IgD-negative memory B cell (primary cell): Measurements from ENCODE around the gene SLC10A2. TPM values are rescaled to one million over a fixed set of nuclear protein-coding genes. Genes with fewer than 3 reads are reported as not detected.
"Not testable (repeated sequence)": the region's sequence is repeated elsewhere in the genome, so short reads cannot be mapped to it uniquely, and the experiment has no call there.

Source experiments
- H3K27ac Mint-ChIP-seq, 3 donors: one replicate each; pipeline ENCODE4 v1.8.0; 2020 to 2022; ENCODE audit warnings: mild to moderate bottlenecking in 3 of 3, mixed read lengths in 3 of 3, moderate library complexity in 1 of 3
- H3K27me3 Mint-ChIP-seq: one replicate; pipeline ENCODE4 v1.8.0; 2021; ENCODE audit warnings: mixed read lengths
- H3K36me3 Mint-ChIP-seq: one replicate; pipeline ENCODE4 v1.8.0; 2020; ENCODE audit warnings: mild to moderate bottlenecking, mixed read lengths
- H3K4me1 Mint-ChIP-seq, 3 donors: one replicate each; pipeline ENCODE4 v1.8.0; 2020 to 2022; ENCODE audit warnings: mixed read lengths in 3 of 3, mild to moderate bottlenecking in 1 of 3
- H3K4me3 Mint-ChIP-seq, 4 donors: one replicate each; pipeline ENCODE4 v1.8.0; 2020 to 2022; ENCODE audit warnings: mild to moderate bottlenecking in 4 of 4, mixed read lengths in 4 of 4, moderate library complexity in 3 of 4
- H3K9me3 Mint-ChIP-seq, 3 donors: one replicate each; pipeline ENCODE4 v1.8.0; 2020 to 2021; ENCODE audit warnings: mixed read lengths in 3 of 3, mild to moderate bottlenecking in 1 of 3
- polyA plus RNA-seq: library from polyadenylated mRNA; unstranded; fragments of 300-500 nt; fragmentation: Illumina TruSeq; gene quantifications from one replicate; pipeline ENCODE4 v1.2.3, GENCODE V29; 2021

SLC10A2 gene, protein sequence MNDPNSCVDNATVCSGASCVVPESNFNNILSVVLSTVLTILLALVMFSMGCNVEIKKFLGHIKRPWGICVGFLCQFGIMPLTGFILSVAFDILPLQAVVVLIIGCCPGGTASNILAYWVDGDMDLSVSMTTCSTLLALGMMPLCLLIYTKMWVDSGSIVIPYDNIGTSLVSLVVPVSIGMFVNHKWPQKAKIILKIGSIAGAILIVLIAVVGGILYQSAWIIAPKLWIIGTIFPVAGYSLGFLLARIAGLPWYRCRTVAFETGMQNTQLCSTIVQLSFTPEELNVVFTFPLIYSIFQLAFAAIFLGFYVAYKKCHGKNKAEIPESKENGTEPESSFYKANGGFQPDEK
- polyA plus RNA-seq = not detected

GRCh38 chr13:103066079-103066780 is at the start of gene SLC10A2:
Gene SLC10A2, minus strand, starts transcription at chr13:103066417. Its CDS starts 168 bp downstream, at chr13:103066249.
- Mint-ChIP-seq H3K9me3 (no peaks in the 10 kb centered on the region), H3K4me3 (no peak within 1 kb of the TSS), H3K27ac (no peak within 1 kb of the TSS), H3K27me3 (peaks cover 1% of the 10 kb centered on the region), H3K4me1 (peaks cover 2 to 9% (median 7%) of the 10 kb centered on the region in 3 donors), H3K36me3 (no peaks in the 10 kb centered on the region)

- Mint-ChIP-seq H3K27ac (no peak overlapping the region), H3K4me3 (no peak overlapping the region), H3K36me3 (no peaks in the 10 kb centered on the region), H3K4me1 (peaks cover 0 to 3% (median 0%) of the 10 kb centered on the region in 3 donors), H3K27me3 (no peaks in the 10 kb centered on the region), H3K9me3 (peaks cover 0 to 2% (median 0%) of the 10 kb centered on the region in 3 donors)
These were observed 41.4 kb upstream of the SLC10A2 start for GRCh38 chr13:103107580-103107979.

- Mint-ChIP-seq H3K27ac (peak overlapping the region in 1 of 3 donors; percentile 28), H3K4me1 (peaks cover 0 to 4% (median 0%) of the 10 kb centered on the region in 3 donors), H3K9me3 (peaks cover 0 to 5% (median 0%) of the 10 kb centered on the region in 3 donors), H3K27me3 (no peaks in the 10 kb centered on the region), H3K36me3 (no peaks in the 10 kb centered on the region), H3K4me3 (no peak overlapping the region)
These were observed 38.1 kb upstream of the SLC10A2 start for GRCh38 chr13:103104340-103104739.

- not testable (repeated sequence) for H3K4me3 Mint-ChIP-seq
These were observed 37.2 kb upstream of the SLC10A2 start for GRCh38 chr13:103103456-103103855.

DNA sequence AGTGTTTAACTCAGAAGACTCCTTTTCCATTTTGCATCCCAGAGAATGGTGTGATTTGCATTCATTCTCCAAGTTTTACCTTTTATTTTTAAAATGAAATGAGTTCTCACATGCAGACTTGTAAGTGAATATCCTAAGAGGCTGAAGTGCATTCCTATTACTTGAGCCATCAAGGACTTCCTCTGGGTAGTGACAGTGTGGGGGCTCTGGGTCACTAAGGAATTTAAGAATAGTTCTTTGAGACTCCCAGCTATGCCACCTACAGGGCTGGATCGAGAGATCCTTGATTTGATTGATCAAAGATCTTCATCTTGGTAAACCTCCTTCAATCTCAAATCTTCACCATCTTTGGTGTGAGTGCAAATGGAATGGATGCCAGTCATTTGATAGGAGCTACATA is 36.3 kb upstream of the SLC10A2 start:
- Mint-ChIP-seq H3K4me3 (no peak overlapping the region), H3K9me3 (peaks cover 0 to 4% (median 0%) of the 10 kb centered on the region in 3 donors), H3K27ac (no peak overlapping the region), H3K27me3 (no peaks in the 10 kb centered on the region), H3K36me3 (no peaks in the 10 kb centered on the region), H3K4me1 (peaks cover 0 to 4% (median 0%) of the 10 kb centered on the region in 3 donors)

More at GRCh38 chr13:103103456-103103855, 37.2 kb upstream of the SLC10A2 start:
- H3K9me3 Mint-ChIP-seq, H3K36me3 Mint-ChIP-seq, H3K27me3 Mint-ChIP-seq, H3K27ac Mint-ChIP-seq, H3K4me1 Mint-ChIP-seq: not testable (repeated sequence)

- Mint-ChIP-seq H3K27ac (no peak overlapping the region), H3K4me1 (peaks cover 0 to 4% (median 0%) of the 10 kb centered on the region in 3 donors), H3K9me3 (peaks cover 0 to 5% (median 0%) of the 10 kb centered on the region in 3 donors), H3K36me3 (no peaks in the 10 kb centered on the region), H3K4me3 (no peak overlapping the region), H3K27me3 (no peaks in the 10 kb centered on the region)
These were observed 35.7 kb upstream of the SLC10A2 start for GRCh38 chr13:103101901-103102300.

DNA sequence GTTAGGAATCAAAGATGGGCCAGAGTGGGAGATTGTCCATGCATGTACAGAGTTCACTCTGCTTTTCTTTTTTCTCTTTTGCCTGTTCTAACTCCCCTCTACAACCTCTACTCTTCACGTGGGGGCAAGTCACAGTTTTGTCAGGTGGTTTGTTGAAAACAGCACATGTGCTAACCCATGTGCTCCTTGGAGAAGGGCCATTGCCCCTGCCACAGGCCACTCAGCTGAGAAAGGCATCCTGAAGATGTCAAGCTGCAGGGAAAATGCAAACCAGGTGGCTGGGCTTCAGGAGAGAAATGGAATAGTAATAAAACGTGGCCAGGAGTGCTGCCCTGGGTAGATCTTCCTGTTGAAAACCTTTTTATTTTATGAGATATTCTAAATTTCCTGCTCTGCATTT is 35.3 kb upstream of the SLC10A2 start:
- Mint-ChIP-seq H3K4me3 (no peak overlapping the region), H3K4me1 (peaks cover 0 to 4% (median 0%) of the 10 kb centered on the region in 3 donors), H3K27ac (no peak overlapping the region), H3K27me3 (no peaks in the 10 kb centered on the region), H3K36me3 (no peaks in the 10 kb centered on the region), H3K9me3 (peaks cover 0 to 5% (median 0%) of the 10 kb centered on the region in 3 donors)

- Mint-ChIP-seq H3K27me3 (no peaks in the 10 kb centered on the region), H3K36me3 (no peaks in the 10 kb centered on the region), H3K27ac (no peak overlapping the region), H3K4me1 (peaks cover 0 to 4% (median 0%) of the 10 kb centered on the region in 3 donors), H3K4me3 (no peak overlapping the region), H3K9me3 (peaks cover 0 to 5% (median 0%) of the 10 kb centered on the region in 3 donors)
These were observed 34.6 kb upstream of the SLC10A2 start for GRCh38 chr13:103100830-103101229.

DNA sequence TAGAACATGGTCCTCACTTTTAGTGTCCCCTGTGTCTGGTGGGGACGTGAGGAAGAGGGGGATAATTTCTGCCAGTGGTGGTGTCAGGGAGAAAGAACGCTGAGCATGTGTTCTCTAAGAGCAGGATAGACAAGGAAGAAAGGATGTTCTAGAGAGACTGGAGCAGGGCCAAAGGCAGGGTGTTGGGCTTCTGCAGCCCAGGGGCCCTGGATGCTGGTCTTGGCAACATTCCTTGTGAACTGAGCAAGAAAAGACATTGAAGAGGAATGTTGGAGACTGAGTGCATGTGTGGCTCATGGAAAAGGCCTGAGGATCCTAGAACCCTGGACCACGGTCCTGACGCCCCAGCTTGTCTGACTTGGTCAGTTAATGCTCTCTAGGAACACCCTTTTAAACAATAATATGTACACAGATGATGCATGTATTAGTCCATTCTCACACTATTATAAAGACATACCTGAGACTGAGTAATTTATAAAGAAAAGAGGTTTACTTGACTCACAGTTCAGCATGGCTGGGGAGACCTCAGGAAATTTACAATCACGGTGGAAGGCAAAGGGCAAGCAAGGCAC is 33.6 kb upstream of the SLC10A2 start:
- Mint-ChIP-seq H3K9me3 (peaks cover 0 to 5% (median 0%) of the 10 kb centered on the region in 3 donors), H3K4me1 (peaks cover 0 to 4% (median 0%) of the 10 kb centered on the region in 3 donors), H3K27me3 (no peaks in the 10 kb centered on the region), H3K4me3 (no peak overlapping the region), H3K27ac (no peak overlapping the region), H3K36me3 (no peaks in the 10 kb centered on the region)

- Mint-ChIP-seq H3K27ac (no peak overlapping the region), H3K9me3 (peaks cover 5 to 9% (median 7%) of the 10 kb centered on the region in 3 donors), H3K27me3 (no peaks in the 10 kb centered on the region), H3K4me1 (peaks cover 0 to 1% (median 0%) of the 10 kb centered on the region in 3 donors), H3K4me3 (no peak overlapping the region), H3K36me3 (no peaks in the 10 kb centered on the region)
These were observed 32.3 kb upstream of the SLC10A2 start for GRCh38 chr13:103098535-103098934.

DNA sequence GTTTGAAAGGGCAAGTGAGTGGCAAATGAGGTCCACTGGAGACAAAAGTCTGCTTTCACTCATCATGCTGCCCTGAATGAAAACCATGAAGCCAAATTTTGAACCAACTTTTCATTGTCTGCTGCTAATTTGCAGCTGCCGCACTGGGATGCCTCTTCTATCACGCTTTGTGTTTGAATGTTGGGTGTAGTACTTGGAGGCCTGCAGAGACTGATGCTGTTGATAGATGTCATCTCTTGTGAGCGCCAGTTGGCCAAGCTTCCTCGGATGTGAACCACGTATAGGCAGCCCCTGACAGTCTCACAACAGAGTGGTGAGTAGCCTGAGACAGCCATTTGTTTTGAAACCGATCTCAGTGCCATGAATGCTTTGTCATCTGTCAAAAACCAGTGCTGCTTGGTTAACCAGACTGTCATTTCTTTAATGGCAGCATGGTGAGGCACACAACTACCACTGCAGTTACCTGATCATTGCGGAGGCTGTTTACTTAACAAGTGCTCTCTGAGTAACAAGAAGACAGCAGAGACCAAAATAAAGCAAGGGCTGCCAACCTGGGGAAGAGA is 31.2 kb upstream of the SLC10A2 start:
- H3K36me3 Mint-ChIP-seq = no peaks in the 10 kb centered on the region
- H3K9me3 Mint-ChIP-seq = peaks cover 5 to 14% (median 11%) of the 10 kb centered on the region in 3 donors
- no peaks in the 10 kb centered on the region for H3K27me3 Mint-ChIP-seq
- H3K4me1 Mint-ChIP-seq = peaks cover 0 to 1% (median 0%) of the 10 kb centered on the region in 3 donors
- no peak overlapping the region for H3K27ac Mint-ChIP-seq
- no peak overlapping the region for H3K4me3 Mint-ChIP-seq

DNA sequence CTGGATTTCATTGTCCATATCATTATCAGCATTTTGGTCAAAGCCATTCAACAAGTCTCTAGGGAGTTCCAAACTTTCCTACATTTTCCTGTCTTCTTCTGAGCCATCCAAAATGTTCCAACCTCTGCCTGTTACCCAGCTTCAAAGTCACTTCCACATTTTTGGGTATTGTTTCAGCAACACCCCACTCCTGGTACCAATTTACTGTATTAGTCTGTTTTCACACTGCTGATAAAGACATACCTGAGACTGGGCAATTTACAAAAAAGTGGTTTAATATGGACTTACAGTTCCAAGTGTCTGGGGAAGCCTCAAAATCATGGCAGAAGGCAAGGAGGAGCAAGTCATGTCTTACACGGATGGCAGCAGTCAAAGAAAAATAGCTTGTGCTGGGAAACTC is 27.4 kb upstream of the SLC10A2 start:
- not testable (repeated sequence) for H3K36me3 Mint-ChIP-seq, H3K4me3 Mint-ChIP-seq, H3K27me3 Mint-ChIP-seq

GRCh38 chr13:103087275-103087674 is 21.1 kb upstream of the SLC10A2 start:
- Mint-ChIP-seq H3K27ac (peak overlapping the region in 1 of 3 donors; percentile 54), H3K36me3 (peaks cover 5% of the 10 kb centered on the region)

More for the DNA sequence above, 27.4 kb upstream of the SLC10A2 start:
- H3K27ac Mint-ChIP-seq, H3K4me1 Mint-ChIP-seq: not testable (repeated sequence)
- H3K9me3 Mint-ChIP-seq = peaks cover 6 to 17% (median 16%) of the 10 kb centered on the region in 3 donors

GRCh38 chr13:103081435-103081834 is 15.2 kb upstream of the SLC10A2 start:
- H3K27me3 Mint-ChIP-seq = peaks cover 1% of the 10 kb centered on the region
- H3K4me1 Mint-ChIP-seq = peaks cover 0 to 9% (median 5%) of the 10 kb centered on the region in 3 donors

More at GRCh38 chr13:103087275-103087674, 21.1 kb upstream of the SLC10A2 start:
- Mint-ChIP-seq H3K4me3 (no peak overlapping the region), H3K4me1 (no peaks in the 10 kb centered on the region), H3K9me3 (peaks cover 1 to 6% (median 6%) of the 10 kb centered on the region in 3 donors), H3K27me3 (no peaks in the 10 kb centered on the region)

DNA sequence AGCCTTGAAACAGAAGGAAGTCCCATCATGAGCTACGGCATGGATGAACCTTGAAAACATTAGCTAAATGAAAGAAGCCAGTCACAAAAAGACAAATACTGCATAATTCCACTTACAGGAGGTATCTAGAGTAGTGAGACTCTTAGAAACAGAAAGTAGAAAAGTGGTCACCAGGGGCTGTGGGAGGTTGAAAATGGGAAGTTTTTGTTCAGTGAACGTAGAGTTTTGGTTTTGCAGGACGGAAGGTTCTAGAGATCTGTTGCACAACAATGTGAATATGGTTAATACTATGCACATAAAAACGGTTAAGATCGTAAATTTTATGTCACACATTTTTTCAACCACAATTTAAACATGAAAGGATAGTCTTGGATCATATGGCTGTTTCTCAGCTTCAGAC is 11.9 kb upstream of the SLC10A2 start:
- H3K4me1 Mint-ChIP-seq = peaks cover 0 to 9% (median 5%) of the 10 kb centered on the region in 3 donors
- peaks cover 1% of the 10 kb centered on the region for H3K27me3 Mint-ChIP-seq
- peaks cover under 1% of the 10 kb centered on the region for H3K36me3 Mint-ChIP-seq
- H3K4me3 Mint-ChIP-seq = peak overlapping the region in 2 of 4 donors; percentile 3 to 10
- no peaks in the 10 kb centered on the region for H3K9me3 Mint-ChIP-seq
- H3K27ac Mint-ChIP-seq = no peak overlapping the region

More at GRCh38 chr13:103081435-103081834, 15.2 kb upstream of the SLC10A2 start:
- peaks cover 2% of the 10 kb centered on the region for H3K36me3 Mint-ChIP-seq
- no peaks in the 10 kb centered on the region for H3K9me3 Mint-ChIP-seq
- no peak overlapping the region for H3K27ac Mint-ChIP-seq
- H3K4me3 Mint-ChIP-seq = no peak overlapping the region
